K562 (cell line): Measurements from ENCODE around the gene FRMPD1. TPM values are rescaled to one million over a fixed set of nuclear protein-coding genes. Genes with fewer than 3 reads are reported as not detected.

ENCODE experiments used
- CBFA2T3 ChIP-seq: fragments of 450-650 bp; IDR thresholded peaks from 2 replicates; pipeline ENCODE4 v1.6.1; 2017
- CBFB ChIP-seq: sonication (generic); formaldehyde crosslinking; IDR thresholded peaks from 2 replicates; pipeline ENCODE4 v1.4.0; 2020; ENCODE audit warnings: mild to moderate bottlenecking, missing genetic modification reagents
- FOXM1 ChIP-seq, 2 experiments: fragments of 450-650 bp in 1 of 2; sonication (generic) in 1 of 2; formaldehyde crosslinking in 1 of 2; IDR thresholded peaks; 2 replicates each; pipeline versions ENCODE4 v1.6.1 to v1.9.0; 2017 to 2022; ENCODE audit warnings: low read depth in 2 of 2, mild to moderate bottlenecking in 2 of 2, missing genetic modification reagents in 1 of 2, moderate library complexity in 1 of 2
- FUS ChIP-seq: fragments of 200-400 bp; formaldehyde crosslinking; optimal IDR thresholded peaks from 2 replicates; pipeline ENCODE3; 2017; ENCODE audit warnings: low read depth, low read length
- KLF13 ChIP-seq: fragments of 450-650 bp; IDR thresholded peaks from 2 replicates; pipeline ENCODE4 v1.6.1; 2016; ENCODE audit warnings: missing genetic modification characterization, low read depth, mild to moderate bottlenecking, missing compliant biosample characterization, moderate library complexity, borderline replicate concordance
- MNT ChIP-seq, 2 experiments: fragments of 450-650 bp; conservative IDR thresholded peaks; 2 replicates each; pipeline ENCODE4 v1.6.1; 2017; ENCODE audit warnings: mild to moderate bottlenecking in 2 of 2, moderate library complexity in 2 of 2
- NR2C2 ChIP-seq, 2 experiments: fragments of 200-800 bp in 1 of 2; sonication (Bioruptor generic) in 1 of 2; sonication (generic) in 1 of 2; formaldehyde crosslinking in 1 of 2; IDR thresholded peaks; 2 replicates each; pipeline versions ENCODE4 v1.6.1 to v1.8.0; 2016 to 2022; ENCODE audit warnings: mild to moderate bottlenecking in 1 of 2, missing compliant biosample characterization in 1 of 2, missing genetic modification characterization in 1 of 2, missing genetic modification reagents in 1 of 2
- PHTF2 ChIP-seq: fragments of 250-450 bp; sonication (Bioruptor Pico); IDR thresholded peaks from 2 replicates; pipeline ENCODE4 v1.5.0; 2021; ENCODE audit warnings: mild to moderate bottlenecking
- RBM15 ChIP-seq: fragments of 200-400 bp; formaldehyde crosslinking; IDR thresholded peaks from 2 replicates; pipeline ENCODE4 v1.6.1; 2018; ENCODE audit warnings: mild to moderate bottlenecking, low read length, moderate library complexity; ENCODE audit not compliant: insufficient read depth
- RHOXF2B ChIP-seq: fragments of 250-450 bp; sonication (Bioruptor Pico); conservative IDR thresholded peaks from 2 replicates; pipeline ENCODE4 v1.5.1; 2021
- SRSF1 ChIP-seq: fragments of 200-400 bp; formaldehyde crosslinking; IDR thresholded peaks from 2 replicates; pipeline ENCODE4 v1.6.1; 2017; ENCODE audit warnings: mild to moderate bottlenecking, low read depth, low read length, moderate library complexity
- TBL1XR1 ChIP-seq, 2 experiments: IDR thresholded peaks; 2 replicates each; pipeline ENCODE4 v1.6.1; 2012; ENCODE audit warnings: improper control_type of control experiment in 2 of 2, low read length in 2 of 2, mild to moderate bottlenecking in 1 of 2
- TCF7 ChIP-seq: sonication (generic); IDR thresholded peaks from 2 replicates; pipeline ENCODE4 v1.6.1; 2016; ENCODE audit warnings: antibody characterized with exemption, borderline replicate concordance
- ZFP1 ChIP-seq: fragments of 450-650 bp; formaldehyde crosslinking; IDR thresholded peaks from 2 replicates; pipeline ENCODE4 v1.4.0; 2020; ENCODE audit warnings: mild to moderate bottlenecking, mixed read lengths
- ZNF586 ChIP-seq: fragments of 450-650 bp; formaldehyde crosslinking; conservative IDR thresholded peaks from 2 replicates; pipeline ENCODE4 v1.4.0; 2020; ENCODE audit warnings: mild to moderate bottlenecking, moderate library complexity
- ZNF655 ChIP-seq: fragments of 250-450 bp; sonication (Bioruptor Pico); IDR thresholded peaks from 2 replicates; pipeline ENCODE4 v1.5.0; 2021
- ZNF707 ChIP-seq: fragments of 250-450 bp; sonication (Bioruptor Pico); conservative IDR thresholded peaks from 2 replicates; pipeline ENCODE4 v1.8.0; 2022; ENCODE audit warnings: inconsistent platforms, mild to moderate bottlenecking, moderate library complexity
- polyA plus RNA-seq, 8 experiments: library from polyadenylated mRNA; depleted of rRNA in 4 of 8; stranded (reverse) in 5 of 8; unstranded in 3 of 8; fragments of >200 nt; fragmentation: Nextera tagmentation in 2 of 8; fragmentation: Illumina TruSeq in 1 of 8; extraction: Ambion mirVana in 2 of 8; extraction: Trizol in 1 of 8; gene quantifications; 2 replicates each; pipeline versions ENCODE4 v1.2.1 to v1.2.3, GENCODE V29; 2011 to 2014; ENCODE audit warnings: inconsistent platforms in 1 of 8, missing spikeins in 1 of 8
- total RNA-seq, 7 experiments: library from RNA; depleted of rRNA in 6 of 7; stranded (reverse); fragments of >200 nt in 6 of 7; fragmentation: Illumina TruSeq in 2 of 7; extraction: Trizol in 2 of 7; gene quantifications; 2 replicates each; pipeline versions ENCODE4 v1.2.1 to v1.2.3, GENCODE V29; 2011 to 2021; ENCODE audit warnings: low replicate concordance in 1 of 7
- TF ChIP-seq, protein P1 (sequence below): IDR thresholded peaks from 2 replicates; pipeline ENCODE4 v1.6.1; 2011; ENCODE audit warnings: borderline replicate concordance, low read depth, mild to moderate bottlenecking, moderate library complexity, low read length; ENCODE audit not compliant: insufficient read depth, poor library complexity, severe bottlenecking
- TF ChIP-seq, protein P2 (sequence below), 2 experiments: fragments of 200-800 bp in 1 of 2; sonication (Bioruptor generic) in 1 of 2; sonication (generic) in 1 of 2; formaldehyde crosslinking in 1 of 2; IDR thresholded peaks in 1 of 2; conservative IDR thresholded peaks in 1 of 2; 2 replicates each; pipeline versions ENCODE4 v1.5.0 to v1.6.1; 2016 to 2020; ENCODE audit warnings: missing compliant biosample characterization in 1 of 2, missing genetic modification characterization in 1 of 2, missing genetic modification reagents in 1 of 2

Gene FRMPD1
- total and polyA plus RNA-seq, 9 of the 15 experiments (the other 6 are each of a cell fraction or from before 2014, with no cell fraction given) = not detected

DNA sequence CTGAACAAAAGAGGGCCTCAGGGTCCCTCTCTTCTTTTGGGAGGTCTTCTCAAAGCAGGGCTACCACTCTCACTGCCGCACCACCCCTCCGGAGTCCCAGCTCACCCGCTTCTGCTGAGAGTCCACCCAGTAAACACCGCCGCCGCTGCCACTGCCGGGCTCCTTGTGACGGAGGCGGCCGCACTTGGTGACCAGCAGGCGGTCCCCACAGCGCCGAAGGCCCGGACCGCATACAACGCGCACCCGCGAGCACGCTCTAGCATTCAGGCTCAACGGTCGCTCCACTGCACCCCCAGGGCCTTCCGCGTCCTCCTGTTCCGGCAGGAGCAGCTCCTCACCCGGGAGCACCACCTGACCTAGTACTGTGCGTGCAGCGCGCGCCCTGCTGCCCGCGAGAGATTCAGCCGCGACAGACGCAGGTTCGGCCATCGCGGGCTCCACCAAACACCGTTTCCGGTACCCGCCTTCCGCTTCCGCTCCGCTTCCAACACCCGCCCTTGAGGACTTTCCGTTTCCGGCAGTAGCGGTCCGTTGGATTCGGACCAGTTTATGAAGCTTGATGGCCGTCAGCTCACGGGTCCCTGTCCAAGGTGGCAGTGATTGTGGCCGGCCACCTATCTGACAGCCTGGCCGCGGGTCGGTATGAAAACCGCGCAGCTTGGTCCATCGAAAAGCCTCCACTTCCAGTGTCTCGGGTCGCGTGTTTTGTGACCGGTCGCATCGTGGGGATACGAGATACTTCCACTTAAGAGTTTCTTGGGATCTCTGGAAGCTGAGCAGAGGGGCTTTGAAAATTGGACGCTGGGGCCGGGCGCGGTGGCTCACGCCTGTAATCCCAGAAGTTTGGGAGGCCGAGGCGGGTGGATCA, 134.1 kb downstream of the FRMPD1 start, which contains the start of gene EXOSC3 (continued):
- TF ChIP-seq, protein P1, sequence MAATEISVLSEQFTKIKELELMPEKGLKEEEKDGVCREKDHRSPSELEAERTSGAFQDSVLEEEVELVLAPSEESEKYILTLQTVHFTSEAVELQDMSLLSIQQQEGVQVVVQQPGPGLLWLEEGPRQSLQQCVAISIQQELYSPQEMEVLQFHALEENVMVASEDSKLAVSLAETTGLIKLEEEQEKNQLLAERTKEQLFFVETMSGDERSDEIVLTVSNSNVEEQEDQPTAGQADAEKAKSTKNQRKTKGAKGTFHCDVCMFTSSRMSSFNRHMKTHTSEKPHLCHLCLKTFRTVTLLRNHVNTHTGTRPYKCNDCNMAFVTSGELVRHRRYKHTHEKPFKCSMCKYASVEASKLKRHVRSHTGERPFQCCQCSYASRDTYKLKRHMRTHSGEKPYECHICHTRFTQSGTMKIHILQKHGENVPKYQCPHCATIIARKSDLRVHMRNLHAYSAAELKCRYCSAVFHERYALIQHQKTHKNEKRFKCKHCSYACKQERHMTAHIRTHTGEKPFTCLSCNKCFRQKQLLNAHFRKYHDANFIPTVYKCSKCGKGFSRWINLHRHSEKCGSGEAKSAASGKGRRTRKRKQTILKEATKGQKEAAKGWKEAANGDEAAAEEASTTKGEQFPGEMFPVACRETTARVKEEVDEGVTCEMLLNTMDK = peak; percentile 45
- TF ChIP-seq CBFB (CRISPR knock-in tag) = peak; percentile 72
- TF ChIP-seq, protein P2, sequence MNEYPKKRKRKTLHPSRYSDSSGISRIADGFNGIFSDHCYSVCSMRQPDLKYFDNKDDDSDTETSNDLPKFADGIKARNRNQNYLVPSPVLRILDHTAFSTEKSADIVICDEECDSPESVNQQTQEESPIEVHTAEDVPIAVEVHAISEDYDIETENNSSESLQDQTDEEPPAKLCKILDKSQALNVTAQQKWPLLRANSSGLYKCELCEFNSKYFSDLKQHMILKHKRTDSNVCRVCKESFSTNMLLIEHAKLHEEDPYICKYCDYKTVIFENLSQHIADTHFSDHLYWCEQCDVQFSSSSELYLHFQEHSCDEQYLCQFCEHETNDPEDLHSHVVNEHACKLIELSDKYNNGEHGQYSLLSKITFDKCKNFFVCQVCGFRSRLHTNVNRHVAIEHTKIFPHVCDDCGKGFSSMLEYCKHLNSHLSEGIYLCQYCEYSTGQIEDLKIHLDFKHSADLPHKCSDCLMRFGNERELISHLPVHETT (CRISPR knock-in tag; conservative IDR thresholded peaks at IDR 0.05 in 1 of 2, IDR thresholded peaks at IDR 0.05 in 1 of 2) = peak in 1 of 2 experiments; percentile 83; a peak in 2 of 4 replicates
- TF ChIP-seq ZNF586 (CRISPR knock-in tag) = no peak
- TF ChIP-seq ZNF655 (CRISPR knock-in tag) = no peak
- TF ChIP-seq FUS = no peak
- TF ChIP-seq RBM15 = no peak
- TF ChIP-seq TBL1XR1 (IDR thresholded peaks at IDR 0.05; ENCODE audit: low read length in 2 of 2) = no peak; a peak in 1 of 4 replicates
- peak; percentile 86 to 94 for TF ChIP-seq MNT (conservative IDR thresholded peaks at IDR 0.05)
- no peak for TF ChIP-seq CBFA2T3
- TF ChIP-seq KLF13 (tag) = no peak
- no peak for TF ChIP-seq ZFP1 (CRISPR knock-in tag)
- TF ChIP-seq RHOXF2B (CRISPR knock-in tag) = no peak
- TF ChIP-seq PHTF2 (CRISPR knock-in tag) = no peak
- TF ChIP-seq TCF7 = 0 out of 2 replicates have a peak, but pooled peaks have one; percentile 18
- TF ChIP-seq ZNF707 (CRISPR knock-in tag) = no peak
- TF ChIP-seq SRSF1 = 0 out of 2 replicates have a peak, but pooled peaks have one; percentile 59
- TF ChIP-seq NR2C2 (CRISPR knock-in tag; IDR thresholded peaks at IDR 0.05) = peak; percentile 55; the same call in 1 of the 2 replicates
- peak; percentile 83; the same call in 1 of the 2 replicates for TF ChIP-seq NR2C2 (tag; IDR thresholded peaks at IDR 0.05)
- no peak; the same call in 1 of the 2 replicates for TF ChIP-seq FOXM1 (IDR thresholded peaks at IDR 0.05; ENCODE audit: low read depth)
- no peak for TF ChIP-seq FOXM1 (CRISPR knock-in tag; IDR thresholded peaks at IDR 0.05; ENCODE audit: low read depth)
